Liver (tissue), 3 donors: ENCODE measurements around the gene FAM13A.

ENCODE experiments used
- EGR1 ChIP-seq, 2 donors: IDR thresholded peaks; 2 replicates each; pipeline ENCODE4 v1.6.1; 2016 to 2018; ENCODE audit warnings: antibody characterized with exemption in 2 of 2, low read depth in 2 of 2
- FOXA1 ChIP-seq: IDR thresholded peaks from 2 replicates; pipeline ENCODE4 v1.6.1; 2016; ENCODE audit warnings: antibody characterized with exemption
- FOXA2 ChIP-seq: IDR thresholded peaks from 2 replicates; pipeline ENCODE4 v1.6.1; 2016; ENCODE audit warnings: antibody characterized with exemption
- GABPA ChIP-seq, 2 donors: IDR thresholded peaks in 1 of 2; conservative IDR thresholded peaks in 1 of 2; 2 replicates each; pipeline ENCODE4 v1.6.1; 2016; ENCODE audit warnings: antibody characterized with exemption in 2 of 2, mild to moderate bottlenecking in 1 of 2, moderate library complexity in 1 of 2
- JUND ChIP-seq, 2 donors: IDR thresholded peaks; 2 replicates each; pipeline ENCODE4 v1.6.1; 2016; ENCODE audit warnings: antibody characterized with exemption in 2 of 2
- RAD21 ChIP-seq, 2 donors: IDR thresholded peaks; 2 replicates each; pipeline ENCODE4 v1.6.1; 2016; ENCODE audit warnings: antibody characterized with exemption in 2 of 2, mild to moderate bottlenecking in 2 of 2
- RXRA ChIP-seq, 2 donors: IDR thresholded peaks; 2 replicates each; pipeline ENCODE4 v1.6.1; 2017 to 2018; ENCODE audit warnings: antibody characterized with exemption in 2 of 2, mild to moderate bottlenecking in 1 of 2
- SP1 ChIP-seq: IDR thresholded peaks from 2 replicates; pipeline ENCODE4 v1.6.1; 2018; ENCODE audit warnings: antibody characterized with exemption, mild to moderate bottlenecking
- TAF1 ChIP-seq: conservative IDR thresholded peaks from 2 replicates; pipeline ENCODE4 v1.6.1; 2016; ENCODE audit warnings: antibody characterized with exemption, mild to moderate bottlenecking
- YY1 ChIP-seq: IDR thresholded peaks from 2 replicates; pipeline ENCODE4 v1.6.1; 2016; ENCODE audit warnings: antibody characterized with exemption, mild to moderate bottlenecking
- TF ChIP-seq, protein P1 (sequence below): fragments of 150-350 bp; IDR thresholded peaks from 2 replicates; pipeline ENCODE4 v1.5.1; 2017; ENCODE audit warnings: improper control_type of control experiment, low read depth, low read length; ENCODE audit not compliant: missing input control
- TF ChIP-seq, protein P2 (sequence below): IDR thresholded peaks from 2 replicates; pipeline ENCODE4 v1.6.1; 2016; ENCODE audit warnings: antibody characterized with exemption, mild to moderate bottlenecking
- TF ChIP-seq, protein P3 (sequence below): IDR thresholded peaks from 2 replicates; pipeline ENCODE4 v1.6.1; 2016; ENCODE audit warnings: antibody characterized with exemption
- donor health status: healthy.
- donor health status: healthy.

DNA sequence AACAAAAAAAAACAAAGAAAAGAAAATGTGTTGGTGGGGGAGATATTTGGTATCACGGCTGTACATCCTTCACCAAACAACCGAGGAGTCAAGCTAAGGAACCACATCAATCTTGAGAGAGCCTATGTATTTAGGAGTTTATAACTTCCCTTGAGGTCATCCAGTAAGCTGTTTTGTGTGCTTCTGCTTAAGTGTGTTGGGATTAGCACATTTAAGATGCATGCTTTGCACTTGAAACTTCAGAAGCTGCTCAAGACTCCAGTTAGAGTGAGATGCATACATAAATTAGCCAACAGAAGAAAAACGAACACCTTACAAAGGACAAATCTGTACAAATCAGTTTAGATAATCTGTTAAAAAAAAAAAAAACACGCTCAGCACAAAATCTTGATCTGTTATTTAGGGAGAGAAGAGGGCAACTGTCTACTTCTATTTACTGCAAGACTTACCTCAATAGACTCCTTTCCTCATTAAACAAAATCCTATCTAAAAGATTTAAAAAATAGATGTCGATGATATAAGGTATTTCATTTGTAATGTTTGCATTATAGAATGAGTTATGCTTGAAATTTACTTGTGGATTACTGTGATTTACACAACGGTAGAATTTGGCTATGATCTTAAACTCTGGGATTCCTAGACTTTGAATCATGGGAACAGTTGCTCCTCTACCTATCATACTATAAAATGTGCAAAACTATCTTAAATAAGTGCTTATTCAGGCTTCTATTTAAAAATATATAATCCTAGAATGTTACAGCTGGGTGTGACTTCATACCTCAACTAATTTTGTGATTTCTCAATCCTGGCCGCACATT lies 305.5 kb downstream of the FAM13A start:
- TF ChIP-seq TAF1, result no peak
- TF ChIP-seq, protein P1, sequence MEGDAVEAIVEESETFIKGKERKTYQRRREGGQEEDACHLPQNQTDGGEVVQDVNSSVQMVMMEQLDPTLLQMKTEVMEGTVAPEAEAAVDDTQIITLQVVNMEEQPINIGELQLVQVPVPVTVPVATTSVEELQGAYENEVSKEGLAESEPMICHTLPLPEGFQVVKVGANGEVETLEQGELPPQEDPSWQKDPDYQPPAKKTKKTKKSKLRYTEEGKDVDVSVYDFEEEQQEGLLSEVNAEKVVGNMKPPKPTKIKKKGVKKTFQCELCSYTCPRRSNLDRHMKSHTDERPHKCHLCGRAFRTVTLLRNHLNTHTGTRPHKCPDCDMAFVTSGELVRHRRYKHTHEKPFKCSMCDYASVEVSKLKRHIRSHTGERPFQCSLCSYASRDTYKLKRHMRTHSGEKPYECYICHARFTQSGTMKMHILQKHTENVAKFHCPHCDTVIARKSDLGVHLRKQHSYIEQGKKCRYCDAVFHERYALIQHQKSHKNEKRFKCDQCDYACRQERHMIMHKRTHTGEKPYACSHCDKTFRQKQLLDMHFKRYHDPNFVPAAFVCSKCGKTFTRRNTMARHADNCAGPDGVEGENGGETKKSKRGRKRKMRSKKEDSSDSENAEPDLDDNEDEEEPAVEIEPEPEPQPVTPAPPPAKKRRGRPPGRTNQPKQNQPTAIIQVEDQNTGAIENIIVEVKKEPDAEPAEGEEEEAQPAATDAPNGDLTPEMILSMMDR, result no peak
- no peak for TF ChIP-seq SP1
- TF ChIP-seq, protein P2, sequence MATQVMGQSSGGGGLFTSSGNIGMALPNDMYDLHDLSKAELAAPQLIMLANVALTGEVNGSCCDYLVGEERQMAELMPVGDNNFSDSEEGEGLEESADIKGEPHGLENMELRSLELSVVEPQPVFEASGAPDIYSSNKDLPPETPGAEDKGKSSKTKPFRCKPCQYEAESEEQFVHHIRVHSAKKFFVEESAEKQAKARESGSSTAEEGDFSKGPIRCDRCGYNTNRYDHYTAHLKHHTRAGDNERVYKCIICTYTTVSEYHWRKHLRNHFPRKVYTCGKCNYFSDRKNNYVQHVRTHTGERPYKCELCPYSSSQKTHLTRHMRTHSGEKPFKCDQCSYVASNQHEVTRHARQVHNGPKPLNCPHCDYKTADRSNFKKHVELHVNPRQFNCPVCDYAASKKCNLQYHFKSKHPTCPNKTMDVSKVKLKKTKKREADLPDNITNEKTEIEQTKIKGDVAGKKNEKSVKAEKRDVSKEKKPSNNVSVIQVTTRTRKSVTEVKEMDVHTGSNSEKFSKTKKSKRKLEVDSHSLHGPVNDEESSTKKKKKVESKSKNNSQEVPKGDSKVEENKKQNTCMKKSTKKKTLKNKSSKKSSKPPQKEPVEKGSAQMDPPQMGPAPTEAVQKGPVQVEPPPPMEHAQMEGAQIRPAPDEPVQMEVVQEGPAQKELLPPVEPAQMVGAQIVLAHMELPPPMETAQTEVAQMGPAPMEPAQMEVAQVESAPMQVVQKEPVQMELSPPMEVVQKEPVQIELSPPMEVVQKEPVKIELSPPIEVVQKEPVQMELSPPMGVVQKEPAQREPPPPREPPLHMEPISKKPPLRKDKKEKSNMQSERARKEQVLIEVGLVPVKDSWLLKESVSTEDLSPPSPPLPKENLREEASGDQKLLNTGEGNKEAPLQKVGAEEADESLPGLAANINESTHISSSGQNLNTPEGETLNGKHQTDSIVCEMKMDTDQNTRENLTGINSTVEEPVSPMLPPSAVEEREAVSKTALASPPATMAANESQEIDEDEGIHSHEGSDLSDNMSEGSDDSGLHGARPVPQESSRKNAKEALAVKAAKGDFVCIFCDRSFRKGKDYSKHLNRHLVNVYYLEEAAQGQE, result no peak
- no peak for TF ChIP-seq FOXA1
- TF ChIP-seq RAD21 (IDR thresholded peaks at IDR 0.05), result no peak
- TF ChIP-seq YY1, result no peak
- no peak for TF ChIP-seq GABPA (IDR thresholded peaks at IDR 0.05 in 1 of 2, conservative IDR thresholded peaks at IDR 0.05 in 1 of 2)
- TF ChIP-seq, protein P3, sequence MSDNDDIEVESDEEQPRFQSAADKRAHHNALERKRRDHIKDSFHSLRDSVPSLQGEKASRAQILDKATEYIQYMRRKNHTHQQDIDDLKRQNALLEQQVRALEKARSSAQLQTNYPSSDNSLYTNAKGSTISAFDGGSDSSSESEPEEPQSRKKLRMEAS, result no peak
- TF ChIP-seq FOXA2, result no peak
- TF ChIP-seq RXRA (IDR thresholded peaks at IDR 0.05), result no peak
- no peak for TF ChIP-seq EGR1 (IDR thresholded peaks at IDR 0.05; ENCODE audit: low read depth in 2 of 2)
- TF ChIP-seq JUND (IDR thresholded peaks at IDR 0.05), result no peak
